NCI-H460 (cell line): ENCODE results near the gene PTX4. TPM values are rescaled to one million over a fixed set of nuclear protein-coding genes. Genes with fewer than 3 reads are reported as not detected.

Experiments
- total RNA-seq: library from RNA; depleted of rRNA; stranded (reverse); fragments of >200 nt; shearing (Covaris generic); gene quantifications from 2 replicates; pipeline ENCODE4 v1.2.3, GENCODE V29; 2014; rRNA removed

PTX4 gene
- total RNA-seq, 1 experiment from 2014 or later: 0.15 TPM

Other genes starting within 250 kb of the PTX4 start
- not detected in 2 replicates for gene TPSAB1, start 248.2 kb downstream of the PTX4 start, total RNA-seq
- not detected in 2 replicates for gene TPSD1, start 232.9 kb downstream of the PTX4 start, total RNA-seq
- 90.5 and 120 TPM in 2 replicates for gene UBE2I, start 179.3 kb downstream of the PTX4 start, total RNA-seq
- 0.29 and 0.89 TPM in 2 replicates for gene BAIAP3, start 155.3 kb downstream of the PTX4 start, total RNA-seq
- gene TSR3, start 137.1 kb downstream of the PTX4 start, total RNA-seq: 45.4 and 50.2 TPM in 2 replicates
- 32.2 and 33.0 TPM in 2 replicates for gene GNPTG, start 137.0 kb downstream of the PTX4 start, total RNA-seq
- 29.2 and 31.0 TPM in 2 replicates for gene UNKL, start 74.2 kb downstream of the PTX4 start, total RNA-seq
- gene UQCC4, start 68.2 kb downstream of the PTX4 start, total RNA-seq: 29.7 and 31.1 TPM in 2 replicates
- not detected in 2 replicates for gene PERCC1, start 57.9 kb downstream of the PTX4 start, total RNA-seq
- gene CCDC154, start 44.4 kb downstream of the PTX4 start, total RNA-seq: 0.42 and 0.61 TPM in 2 replicates
- gene CLCN7, start 13.9 kb downstream of the PTX4 start, total RNA-seq: 62.0 and 67.0 TPM in 2 replicates
- gene TELO2, start 4.4 kb upstream of the PTX4 start, total RNA-seq: 7.8 and 8.1 TPM in 2 replicates
- not detected in 2 replicates for gene TMEM204, start 44.7 kb upstream of the PTX4 start, total RNA-seq
- 8.5 and 14.4 TPM in 2 replicates for gene IFT140, start 123.1 kb upstream of the PTX4 start, total RNA-seq
- gene CRAMP1, start 123.4 kb upstream of the PTX4 start, total RNA-seq: 8.3 and 9.1 TPM in 2 replicates
- 41.6 and 44.8 TPM in 2 replicates for gene JPT2, start 189.3 kb upstream of the PTX4 start, total RNA-seq
- 18.1 and 23.0 TPM in 2 replicates for gene MAPK8IP3, start 217.3 kb upstream of the PTX4 start, total RNA-seq